Measurements from ENCODE around the gene PNKD.

PNKD gene

DNA sequence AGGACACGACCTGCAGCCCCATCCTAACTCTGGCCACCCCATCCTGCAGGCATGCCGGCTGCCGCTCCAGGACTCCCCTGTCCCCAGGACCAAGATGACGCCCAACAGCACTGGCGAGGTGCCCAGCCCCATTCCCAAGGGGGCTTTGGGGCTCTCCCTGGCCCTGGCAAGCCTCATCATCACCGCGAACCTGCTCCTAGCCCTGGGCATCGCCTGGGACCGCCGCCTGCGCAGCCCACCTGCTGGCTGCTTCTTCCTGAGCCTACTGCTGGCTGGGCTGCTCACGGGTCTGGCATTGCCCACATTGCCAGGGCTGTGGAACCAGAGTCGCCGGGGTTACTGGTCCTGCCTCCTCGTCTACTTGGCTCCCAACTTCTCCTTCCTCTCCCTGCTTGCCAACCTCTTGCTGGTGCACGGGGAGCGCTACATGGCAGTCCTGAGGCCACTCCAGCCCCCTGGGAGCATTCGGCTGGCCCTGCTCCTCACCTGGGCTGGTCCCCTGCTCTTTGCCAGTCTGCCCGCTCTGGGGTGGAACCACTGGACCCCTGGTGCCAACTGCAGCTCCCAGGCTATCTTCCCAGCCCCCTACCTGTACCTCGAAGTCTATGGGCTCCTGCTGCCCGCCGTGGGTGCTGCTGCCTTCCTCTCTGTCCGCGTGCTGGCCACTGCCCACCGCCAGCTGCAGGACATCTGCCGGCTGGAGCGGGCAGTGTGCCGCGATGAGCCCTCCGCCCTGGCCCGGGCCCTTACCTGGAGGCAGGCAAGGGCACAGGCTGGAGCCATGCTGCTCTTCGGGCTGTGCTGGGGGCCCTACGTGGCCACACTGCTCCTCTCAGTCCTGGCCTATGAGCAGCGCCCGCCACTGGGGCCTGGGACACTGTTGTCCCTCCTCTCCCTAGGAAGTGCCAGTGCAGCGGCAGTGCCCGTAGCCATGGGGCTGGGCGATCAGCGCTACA lies 7.4 kb upstream of the PNKD start:
- TF ChIP-seq, protein P1, sequence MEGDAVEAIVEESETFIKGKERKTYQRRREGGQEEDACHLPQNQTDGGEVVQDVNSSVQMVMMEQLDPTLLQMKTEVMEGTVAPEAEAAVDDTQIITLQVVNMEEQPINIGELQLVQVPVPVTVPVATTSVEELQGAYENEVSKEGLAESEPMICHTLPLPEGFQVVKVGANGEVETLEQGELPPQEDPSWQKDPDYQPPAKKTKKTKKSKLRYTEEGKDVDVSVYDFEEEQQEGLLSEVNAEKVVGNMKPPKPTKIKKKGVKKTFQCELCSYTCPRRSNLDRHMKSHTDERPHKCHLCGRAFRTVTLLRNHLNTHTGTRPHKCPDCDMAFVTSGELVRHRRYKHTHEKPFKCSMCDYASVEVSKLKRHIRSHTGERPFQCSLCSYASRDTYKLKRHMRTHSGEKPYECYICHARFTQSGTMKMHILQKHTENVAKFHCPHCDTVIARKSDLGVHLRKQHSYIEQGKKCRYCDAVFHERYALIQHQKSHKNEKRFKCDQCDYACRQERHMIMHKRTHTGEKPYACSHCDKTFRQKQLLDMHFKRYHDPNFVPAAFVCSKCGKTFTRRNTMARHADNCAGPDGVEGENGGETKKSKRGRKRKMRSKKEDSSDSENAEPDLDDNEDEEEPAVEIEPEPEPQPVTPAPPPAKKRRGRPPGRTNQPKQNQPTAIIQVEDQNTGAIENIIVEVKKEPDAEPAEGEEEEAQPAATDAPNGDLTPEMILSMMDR (IDR thresholded peaks at IDR 0.05), result no peak

DNA sequence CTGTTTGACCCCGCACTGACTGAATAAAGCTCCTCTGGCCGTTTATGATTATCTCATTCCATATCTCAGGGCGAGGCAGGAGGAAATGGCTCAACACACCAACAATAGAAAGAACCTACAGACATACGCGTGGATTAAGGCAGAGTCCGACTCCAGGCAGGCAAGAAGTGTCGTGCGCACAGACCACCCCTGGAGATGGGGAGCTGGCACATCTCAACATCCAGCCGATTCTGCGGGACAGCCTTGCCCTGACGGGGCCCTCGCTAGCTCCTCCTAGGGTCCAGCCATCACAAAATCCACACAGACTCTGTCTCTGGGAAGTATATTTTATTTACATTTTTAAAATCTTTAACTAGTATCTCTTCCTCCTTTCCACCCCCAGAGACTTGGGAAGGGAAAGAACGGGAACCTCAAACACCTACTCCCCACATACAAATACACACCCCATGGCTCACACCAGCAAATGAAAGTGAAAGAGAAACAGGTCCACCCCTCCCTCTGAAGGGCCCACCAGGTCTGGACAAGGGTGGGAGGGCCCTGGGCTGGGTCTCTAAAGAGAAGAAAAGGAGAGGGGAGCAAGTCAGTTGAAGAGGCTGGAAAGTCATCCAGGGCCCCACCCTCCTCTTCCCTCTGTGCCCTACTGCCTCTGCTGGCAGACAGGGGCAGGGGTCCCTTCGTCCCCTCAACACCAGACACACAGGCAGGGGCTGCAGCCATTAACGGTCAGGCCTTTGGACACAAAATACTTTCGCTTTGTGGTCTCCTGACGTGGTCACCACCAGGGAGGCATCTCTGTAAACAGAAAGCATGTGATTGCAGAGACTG lies 6.3 kb upstream of the PNKD start:
- TF ChIP-seq, protein P1 (IDR thresholded peaks at IDR 0.05), result no peak

DNA sequence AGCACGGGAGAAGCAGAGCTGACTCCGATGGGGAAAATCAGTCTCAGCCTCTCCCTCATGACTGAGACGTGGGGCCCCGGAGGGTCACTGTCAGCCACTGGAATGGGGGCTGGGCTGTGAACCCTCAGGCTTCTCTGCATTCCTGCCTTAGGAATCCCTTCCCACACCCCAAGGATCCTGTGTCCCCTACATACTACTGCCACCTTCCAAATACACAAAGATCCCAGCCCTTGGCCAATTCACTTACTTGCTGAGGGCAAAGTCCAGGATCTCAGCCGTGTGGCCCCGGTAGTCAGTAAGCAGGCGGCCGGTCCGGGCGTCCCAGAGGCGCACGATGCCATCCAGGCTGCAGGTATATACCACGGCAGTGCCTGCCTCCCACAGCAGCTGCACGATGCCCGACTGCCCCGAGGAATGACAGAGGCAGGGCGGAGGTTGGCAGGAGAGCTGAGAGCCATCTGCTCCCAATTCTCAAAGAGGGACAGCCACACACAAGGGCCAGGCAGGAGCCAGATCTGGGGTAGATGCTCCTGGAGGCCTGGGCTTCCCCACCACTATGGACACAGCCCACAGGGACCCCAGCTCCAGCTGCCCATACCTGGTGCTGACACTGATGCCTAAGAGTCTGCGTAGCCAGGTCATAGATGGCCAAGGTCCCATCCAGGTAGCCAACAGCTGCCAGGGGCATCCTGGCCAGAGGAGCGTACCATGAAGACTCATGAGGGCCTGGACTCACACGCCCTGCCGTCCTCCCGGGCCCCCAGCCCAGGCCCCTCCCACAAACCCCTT lies 5.4 kb upstream of the PNKD start:
- TF ChIP-seq, protein P1 (IDR thresholded peaks at IDR 0.05), result no peak

DNA sequence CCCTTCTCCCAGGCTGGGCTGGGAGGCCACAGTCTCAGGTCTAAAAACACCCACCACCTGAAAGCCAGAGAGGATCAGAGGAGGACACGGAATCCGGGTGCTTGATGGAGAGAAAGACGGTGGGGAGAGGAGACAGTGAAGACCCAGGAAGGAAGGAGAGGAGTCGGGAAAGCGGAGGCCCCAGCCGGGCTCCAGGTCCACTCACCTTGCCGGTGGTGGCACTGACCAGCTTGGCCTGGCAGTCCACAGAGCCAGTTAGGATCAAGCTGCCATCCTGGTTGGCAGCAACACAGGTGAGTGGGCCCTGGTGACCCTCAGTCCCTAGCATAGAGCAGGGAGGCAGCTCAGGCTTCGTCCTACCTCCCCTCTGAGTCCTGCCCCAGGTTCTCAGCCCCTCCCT lies 4.7 kb upstream of the PNKD start:
- TF ChIP-seq, protein P1 (IDR thresholded peaks at IDR 0.05), result no peak

DNA sequence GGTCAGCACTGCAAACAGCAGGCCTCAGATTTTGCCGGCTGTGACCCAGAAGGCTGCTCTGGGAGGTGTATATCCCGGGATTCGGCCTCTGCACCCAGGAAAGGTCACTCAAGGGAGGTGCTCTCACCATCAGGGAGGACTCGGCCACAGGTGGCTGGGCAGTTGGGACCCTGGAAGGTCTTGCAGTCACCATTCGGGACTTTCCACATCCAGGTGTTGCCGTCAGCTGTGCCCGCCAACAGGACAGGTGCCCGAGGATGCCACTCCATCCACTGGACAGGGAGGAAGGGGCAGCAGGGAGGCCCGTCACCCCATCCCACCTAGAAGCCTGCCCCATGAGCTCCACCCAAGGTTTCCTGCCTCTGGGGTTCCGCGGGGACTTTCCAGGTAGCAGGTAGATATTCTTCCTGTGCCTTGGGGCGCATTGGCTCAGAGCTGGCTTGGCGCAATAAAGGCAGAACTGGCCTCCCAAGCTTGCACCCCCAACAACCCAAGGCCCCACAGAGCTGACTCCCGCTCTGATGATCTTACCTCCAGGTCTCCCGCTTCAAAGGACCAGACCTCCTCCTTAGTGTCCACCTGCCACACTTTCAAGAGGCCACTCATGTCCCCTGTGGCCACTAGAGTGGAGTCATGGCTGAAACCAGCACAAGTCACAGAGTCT lies 3.9 kb upstream of the PNKD start:
- TF ChIP-seq, protein P1 (IDR thresholded peaks at IDR 0.05), result no peak

DNA sequence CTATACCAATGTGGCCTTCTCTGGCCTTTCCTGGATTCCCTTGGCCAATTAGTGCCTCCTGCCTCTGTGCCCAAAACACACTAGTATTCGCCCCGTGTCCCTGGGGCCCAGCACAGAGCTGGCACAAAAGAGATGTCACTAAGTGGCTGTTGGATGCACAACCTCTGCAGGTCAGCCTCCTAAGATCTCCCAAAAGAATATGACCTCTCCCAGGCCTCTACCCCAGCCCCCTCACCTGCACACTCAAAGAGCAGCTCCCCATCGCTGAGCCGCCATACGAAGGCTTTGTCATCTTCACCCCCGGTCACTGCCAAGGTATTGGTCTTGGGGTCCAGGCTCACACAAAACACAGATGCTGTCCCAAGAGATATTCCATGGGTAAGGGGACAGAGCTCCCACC lies 3.1 kb upstream of the PNKD start:
- TF ChIP-seq, protein P1 (IDR thresholded peaks at IDR 0.05), result no peak
